ENCODE results near the gene GLMP.

The GLMP gene

GRCh38 chr1:156285437-156285836 is 10.0 kb downstream of the GLMP start:
- DNase-seq, result no peak

GRCh38 chr1:156284757-156285156 is 10.7 kb downstream of the GLMP start:
- peak; percentile 59 to 70 (median 67) for DNase-seq

GRCh38 chr1:156284112-156284511 is 11.4 kb downstream of the GLMP start, which contains the start of gene TMEM79:
Gene TMEM79, plus strand, starts transcription at chr1:156284325. Its CDS starts 902 bp downstream, at chr1:156285227.
- DNase-seq, result no peak

- peak; percentile 37 to 56 (median 44) for DNase-seq
Measured at GRCh38 chr1:156283521-156283920, 12.0 kb downstream of the GLMP start.

GRCh38 chr1:156282479-156283222 is 12.8 kb downstream of the GLMP start, which contains the start of gene SMG5:
Gene SMG5, minus strand, starts transcription at chr1:156282825. Its CDS starts 145 bp downstream, at chr1:156282680.
- DNase-seq, result peak; percentile 98 to 100 (median 99)

- DNase-seq, result peak; percentile 79 to 83 (median 82)
Measured at GRCh38 chr1:156281693-156282478, 13.6 kb downstream of the GLMP start.

- DNase-seq, result peak; percentile 87 to 92 (median 92)
Measured at GRCh38 chr1:156281281-156281680, 14.2 kb downstream of the GLMP start.

GRCh38 chr1:156279837-156280236 is 15.6 kb downstream of the GLMP start:
- no peak for DNase-seq

GRCh38 chr1:156276966-156277381 is 18.5 kb downstream of the GLMP start:
- DNase-seq, result peak in 2 of 3 donors; percentile 48 to 51

- peak in 2 of 3 donors; percentile 28 to 73 for DNase-seq
Measured at GRCh38 chr1:156276532-156276931, 18.9 kb downstream of the GLMP start.

GRCh38 chr1:156270314-156270713 is 25.2 kb downstream of the GLMP start:
- DNase-seq, result no peak

- no peak for DNase-seq
Measured at GRCh38 chr1:156268336-156268735, 27.1 kb downstream of the GLMP start.

- no peak for DNase-seq
Measured at GRCh38 chr1:156266051-156266450, 29.4 kb downstream of the GLMP start.

GRCh38 chr1:156263288-156263655 is 32.2 kb downstream of the GLMP start:
- DNase-seq, result no peak

GRCh38 chr1:156262461-156263287 is 32.8 kb downstream of the GLMP start:
- DNase-seq, result no peak

GRCh38 chr1:156260896-156261295 is 34.6 kb downstream of the GLMP start:
- no peak for DNase-seq

GRCh38 chr1:156259805-156260204 is 35.7 kb downstream of the GLMP start:
- DNase-seq, result no peak

GRCh38 chr1:156258859-156259258 is 36.6 kb downstream of the GLMP start:
- DNase-seq, result no peak

- DNase-seq, result no peak
Measured at GRCh38 chr1:156257711-156258110, 37.8 kb downstream of the GLMP start.

- no peak for DNase-seq
Measured at GRCh38 chr1:156253634-156254033, 41.8 kb downstream of the GLMP start.

- no peak for DNase-seq
Measured at GRCh38 chr1:156251527-156251926, 44.0 kb downstream of the GLMP start.

GRCh38 chr1:156249593-156249992 is 45.9 kb downstream of the GLMP start:
- DNase-seq, result no peak

GRCh38 chr1:156248323-156248683 is 47.2 kb downstream of the GLMP start:
- no peak for DNase-seq

All from suppressor macrophage treated with lipopolysaccharide for 1 hour (primary cell).